Eye (tissue), 1 donor: ENCODE measurements around the gene MYCBP2.
"Not testable (repeated sequence)": the region's sequence is repeated elsewhere in the genome, so short reads cannot be mapped to it uniquely, and the experiment has no call there.

ENCODE experiments used
- DNase-seq: peaks from one replicate; pipeline ENCODE4 v3.0.0-alpha.2; 2015

Gene MYCBP2

GRCh38 chr13:77198995-77199394 is 127.9 kb downstream of the MYCBP2 start:
- not testable (repeated sequence) for DNase-seq

- no peak for DNase-seq
Measured at GRCh38 chr13:77196052-77196618, 130.8 kb downstream of the MYCBP2 start.

GRCh38 chr13:77190349-77190958 is 136.4 kb downstream of the MYCBP2 start:
- no peak for DNase-seq

- no peak for DNase-seq
Measured at GRCh38 chr13:77185721-77186120, 141.2 kb downstream of the MYCBP2 start.

- peak; percentile 31 for DNase-seq
Measured at GRCh38 chr13:77184455-77184854, 142.4 kb downstream of the MYCBP2 start.

GRCh38 chr13:77180011-77180410 is 146.9 kb downstream of the MYCBP2 start:
- DNase-seq: no peak

GRCh38 chr13:77177646-77178045 is 149.2 kb downstream of the MYCBP2 start:
- no peak for DNase-seq

GRCh38 chr13:77176350-77176749 is 150.5 kb downstream of the MYCBP2 start:
- no peak for DNase-seq

GRCh38 chr13:77172650-77173049 is 154.2 kb downstream of the MYCBP2 start:
- DNase-seq: no peak

GRCh38 chr13:77171451-77171850 is 155.4 kb downstream of the MYCBP2 start:
- no peak for DNase-seq

GRCh38 chr13:77168237-77168636 is 158.7 kb downstream of the MYCBP2 start:
- no peak for DNase-seq

GRCh38 chr13:77150651-77151050 is 176.2 kb downstream of the MYCBP2 start:
- DNase-seq: no peak

- no peak for DNase-seq
Measured at GRCh38 chr13:77143431-77143830, 183.5 kb downstream of the MYCBP2 start.

GRCh38 chr13:77139306-77139705 is 187.6 kb downstream of the MYCBP2 start:
- peak; percentile 11 for DNase-seq

GRCh38 chr13:77138813-77139212 is 188.1 kb downstream of the MYCBP2 start:
- no peak for DNase-seq

- DNase-seq: no peak
Measured at GRCh38 chr13:77136902-77137420, 189.9 kb downstream of the MYCBP2 start.

GRCh38 chr13:77124423-77124822 is 202.5 kb downstream of the MYCBP2 start:
- DNase-seq: no peak

- no peak for DNase-seq
Measured at GRCh38 chr13:77118134-77118533, 208.8 kb downstream of the MYCBP2 start.

- DNase-seq: no peak
Measured at GRCh38 chr13:77114271-77114670, 212.6 kb downstream of the MYCBP2 start.

GRCh38 chr13:77113496-77113895 is 213.4 kb downstream of the MYCBP2 start:
- no peak for DNase-seq

GRCh38 chr13:77105051-77105450 is 221.8 kb downstream of the MYCBP2 start:
- DNase-seq: no peak

GRCh38 chr13:77099415-77099814 is 227.5 kb downstream of the MYCBP2 start:
- DNase-seq: no peak

- DNase-seq: no peak
Measured at GRCh38 chr13:77095288-77095687, 231.6 kb downstream of the MYCBP2 start.

- no peak for DNase-seq
Measured at GRCh38 chr13:77094773-77095172, 232.1 kb downstream of the MYCBP2 start.

- no peak for DNase-seq
Measured at GRCh38 chr13:77093735-77094134, 233.2 kb downstream of the MYCBP2 start.
